Endothelial cell of umbilical vein (primary cell): ENCODE data around the gene ZNF330. TPM values are rescaled to one million over a fixed set of nuclear protein-coding genes. Genes with fewer than 3 reads are reported as not detected.

Experiments used
- BruUV-seq: library from RNA; stranded (reverse); fragments of 400-500 nt; replicated peaks from 2 replicates; lab custom pipeline; 2021; lab: Mats Ljungman, UMichigan
- CTCF ChIA-PET: fragments of 300-600, 350-600 bp; sonication (Branson Sonifier 250); formaldehyde crosslinking; loops from one replicate; lab custom pipeline; 2021; ENCODE audit warnings: antibody characterized with exemption, inconsistent platforms; lab: Charles Lee
- POLR2A ChIA-PET: fragments of 300-600, 350-600 bp; sonication (Branson Sonifier 250); formaldehyde crosslinking; loops from one replicate; lab custom pipeline; 2021; ENCODE audit warnings: antibody characterized with exemption, inconsistent platforms; lab: Charles Lee
- DNase-seq: peaks from one replicate; pipeline ENCODE4 v3.0.0-alpha.2; 2011; ENCODE audit warnings: low read depth, low spot score
- FAIRE-seq: peaks from 2 replicates; lab custom pipeline; 2011; peaks lifted over from hg19 to GRCh38; lab: Jason Lieb, UNC
- H2AFZ ChIP-seq: 2 replicates; pipeline ENCODE4 v1.6.0; 2012; ENCODE audit warnings: low read depth, low read length, control low read depth, inconsistent platforms
- H3K27ac ChIP-seq: 2 replicates; pipeline ENCODE4 v1.5.1; 2011; ENCODE audit warnings: low read depth, mild to moderate bottlenecking, control low read depth, low read length, moderate library complexity; ENCODE audit not compliant: insufficient read depth
- H3K27me3 ChIP-seq, 2 experiments: 2 replicates each; pipeline versions ENCODE4 v1.6.0 to v1.6.1; 2011; ENCODE audit warnings: low read length in 2 of 2, mixed read lengths in 1 of 2; ENCODE audit not compliant: control insufficient read depth in 2 of 2, insufficient read depth in 2 of 2
- H3K36me3 ChIP-seq, 2 experiments: 2 replicates in 1 of 2; 3 replicates in 1 of 2; pipeline ENCODE4 v1.5.1; 2011; ENCODE audit warnings: low read length in 2 of 2, mild to moderate bottlenecking in 1 of 2, moderate library complexity in 1 of 2; ENCODE audit not compliant: control insufficient read depth in 2 of 2, insufficient read depth in 2 of 2; ENCODE audit errors: extremely low read depth in 1 of 2
- H3K4me1 ChIP-seq: 3 replicates; pipeline ENCODE4 v1.5.1; 2011; ENCODE audit warnings: mild to moderate bottlenecking, low read length; ENCODE audit not compliant: control insufficient read depth, insufficient read depth; ENCODE audit errors: extremely low read depth
- H3K4me2 ChIP-seq: 2 replicates; pipeline ENCODE4 v1.6.1; 2011; ENCODE audit warnings: low read length, control low read depth, mixed read lengths; ENCODE audit not compliant: insufficient read depth
- H3K4me3 ChIP-seq, 3 experiments: fragments of 200-600 bp in 1 of 3; sonication (generic), shearing (Covaris generic) in 1 of 3; replicated peaks in 1 of 3; 2 replicates each; pipeline ENCODE4 v1.5.1; 2011 to 2016; ENCODE audit warnings: control low read depth in 3 of 3, low read length in 3 of 3, mild to moderate bottlenecking in 2 of 3, inconsistent platforms in 1 of 3, low read depth in 1 of 3, moderate library complexity in 1 of 3; ENCODE audit not compliant: insufficient read depth in 1 of 3
- H3K79me2 ChIP-seq: 2 replicates; pipeline ENCODE4 v1.6.0; 2012; ENCODE audit warnings: low read length, inconsistent platforms; ENCODE audit not compliant: control insufficient read depth, insufficient read depth
- H3K9ac ChIP-seq: replicated peaks from 2 replicates; pipeline ENCODE3; 2011; ENCODE audit warnings: low read length, control low read depth; ENCODE audit not compliant: insufficient read depth; ENCODE audit errors: extremely low read depth
- H3K9me1 ChIP-seq: replicated peaks from 3 replicates; pipeline ENCODE4 v1.6.0; 2011; ENCODE audit warnings: mild to moderate bottlenecking, low read length; ENCODE audit not compliant: control insufficient read depth, insufficient read depth; ENCODE audit errors: extremely low read depth
- H3K9me3 ChIP-seq: replicated peaks from 2 replicates; pipeline ENCODE4 v1.5.1; 2012; ENCODE audit warnings: low read length, inconsistent platforms; ENCODE audit not compliant: control insufficient read depth, insufficient read depth
- H4K20me1 ChIP-seq: replicated peaks from 2 replicates; pipeline ENCODE3; 2011; ENCODE audit warnings: mild to moderate bottlenecking, low read length; ENCODE audit not compliant: control insufficient read depth, insufficient read depth; ENCODE audit errors: extremely low read depth
- EZH2 ChIP-seq: IDR thresholded peaks from 2 replicates; pipeline ENCODE4 v1.6.1; 2012; ENCODE audit warnings: borderline replicate concordance, low read depth, mild to moderate bottlenecking, moderate library complexity, low read length, inconsistent platforms; ENCODE audit not compliant: severe bottlenecking
- FOS ChIP-seq: IDR thresholded peaks from 2 replicates; pipeline ENCODE4 v1.6.1; 2011; ENCODE audit warnings: mild to moderate bottlenecking, low read length, moderate library complexity, borderline replicate concordance; ENCODE audit not compliant: insufficient read depth
- GATA2 ChIP-seq: IDR thresholded peaks from 2 replicates; pipeline ENCODE4 v1.7.0; 2011; ENCODE audit warnings: low read depth, mild to moderate bottlenecking, moderate library complexity, mixed read lengths, low read length; ENCODE audit not compliant: insufficient read length, insufficient read depth
- MAX ChIP-seq: IDR thresholded peaks from 2 replicates; pipeline ENCODE4 v1.6.1; 2011; ENCODE audit not compliant: insufficient read depth, insufficient read length
- POLR2A ChIP-seq: IDR thresholded peaks from 2 replicates; pipeline ENCODE4 v1.6.1; 2012; ENCODE audit warnings: low read depth, mild to moderate bottlenecking, control low read depth, low read length
- dilution Hi-C: fragments of 300-500 bp; cut with MboI; formaldehyde crosslinking; loops from one replicate; pipeline ENCODE4 v1.15.0; 2019; ENCODE audit warnings: low sequenced_read_pairs; ENCODE audit not compliant: extremely low pct_ligation_motif_present
- intact Hi-C: fragments of 100-400 bp; cut with micrococcal nuclease; formaldehyde crosslinking; loops from one replicate; pipeline ENCODE4 v1.10.0; 2022
- polyA plus RNA-seq, 4 experiments: library from polyadenylated mRNA; depleted of rRNA in 3 of 4; stranded (reverse) in 3 of 4; unstranded in 1 of 4; fragments of >200 nt; gene quantifications; 2 replicates each; pipeline versions ENCODE4 v1.2.1 to v1.2.3, GENCODE V29; 2011 to 2012; ENCODE audit warnings: missing spikeins in 1 of 4
- total RNA-seq: library from RNA; stranded (reverse); gene quantifications from 2 replicates; pipeline ENCODE4 v1.2.3, GENCODE V29; 2021

Gene ZNF330
- total and polyA plus RNA-seq, 2 donors (not counting 3 experiments of a cell fraction or from before 2014, with no cell fraction given) = 15.5 to 31.0 TPM

GRCh38 chr4:141229408-141230101 is 8.9 kb downstream of the ZNF330 start:
- no peaks in the 10 kb centered on the region for H3K27me3 ChIP-seq
- no peak for FAIRE-seq
- dilution Hi-C loops = no loop called here
- H3K9ac ChIP-seq = no peak overlapping the region
- DNase-seq = no peak
- ChIA-PET CTCF (no interaction called here), POLR2A (no interaction called here)
- H3K4me2 ChIP-seq = no peak overlapping the region
- peaks cover 14 to 28% of the 10 kb centered on the region in 2 experiments for H3K36me3 ChIP-seq
- no peaks in the 10 kb centered on the region for H3K9me1 ChIP-seq
- H3K4me1 ChIP-seq = no peaks in the 10 kb centered on the region
- TF ChIP-seq POLR2A (no peak), MAX (no peak), GATA2 (no peak), EZH2 (no peak)
- H4K20me1 ChIP-seq = no peaks in the 10 kb centered on the region
- no peak overlapping the region for H3K4me3 ChIP-seq
- H3K9me3 ChIP-seq = no peaks in the 10 kb centered on the region
- BruUV-seq = no TSS peak
- H3K79me2 ChIP-seq = peaks cover 10% of the 10 kb centered on the region
- no peak overlapping the region for H2AFZ ChIP-seq
- intact Hi-C loops = no loop called here
- H3K27ac ChIP-seq = no peak overlapping the region

- Histone ChIP-seq H3K4me2 (no peak overlapping the region), H3K4me3 (no peak overlapping the region), H3K27me3 (no peaks in the 10 kb centered on the region), H3K4me1 (no peaks in the 10 kb centered on the region), H3K36me3 (peaks cover 11 to 21% of the 10 kb centered on the region in 2 experiments), H2AFZ (no peak overlapping the region), H3K9me3 (no peaks in the 10 kb centered on the region), H4K20me1 (no peaks in the 10 kb centered on the region), H3K9ac (no peak overlapping the region), H3K79me2 (no peaks in the 10 kb centered on the region), H3K27ac (no peak overlapping the region), H3K9me1 (no peaks in the 10 kb centered on the region)
- DNase-seq = no peak
- no peak for TF ChIP-seq POLR2A
- no peak for TF ChIP-seq EZH2
- TF ChIP-seq FOS = no peak
- no peak for TF ChIP-seq GATA2
- FAIRE-seq = no peak
- BruUV-seq = TSS peak; percentile 65
- intact Hi-C loops (no loop called here), dilution Hi-C loops (no loop called here)
- ChIA-PET CTCF (no interaction called here), POLR2A (no interaction called here)
Measured at GRCh38 chr4:141233673-141234072, 13.0 kb downstream of the ZNF330 start.
